ENCODE results near the gene LHX3.

The LHX3 gene

GRCh38 chr9:136235709-136236455 lies 31.0 kb upstream of the LHX3 start:
- DNase-seq (ENCODE audit: low spot score), result no peak
- no peak for TF ChIP-seq CTCF (IDR thresholded peaks at IDR 0.05)
- Histone ChIP-seq H3K4me3 (no peak overlapping the region), H3K27ac (no peak overlapping the region)

- H3K27ac ChIP-seq, result no peak overlapping the region
- H3K4me3 ChIP-seq, result no peak overlapping the region
- no peak for DNase-seq (ENCODE audit: low spot score)
- no peak for TF ChIP-seq CTCF (IDR thresholded peaks at IDR 0.05)
Observed at GRCh38 chr9:136235171-136235570, 30.2 kb upstream of the LHX3 start.

- Histone ChIP-seq H3K4me3 (no peak overlapping the region), H3K27ac (no peak overlapping the region)
- no peak for DNase-seq (ENCODE audit: low spot score)
- no peak for TF ChIP-seq CTCF (IDR thresholded peaks at IDR 0.05)
Observed at GRCh38 chr9:136234597-136234996, 29.7 kb upstream of the LHX3 start.

- TF ChIP-seq CTCF (IDR thresholded peaks at IDR 0.05), result no peak
- DNase-seq (ENCODE audit: low spot score), result no peak
Observed at GRCh38 chr9:136233868-136234267, 28.9 kb upstream of the LHX3 start.

GRCh38 chr9:136233411-136233810 lies 28.5 kb upstream of the LHX3 start:
- H3K27ac ChIP-seq, result no peak overlapping the region
- no peak for TF ChIP-seq CTCF (IDR thresholded peaks at IDR 0.05)
- no peak for DNase-seq (ENCODE audit: low spot score)
- no peak overlapping the region for H3K4me3 ChIP-seq

More at GRCh38 chr9:136233868-136234267, 28.9 kb upstream of the LHX3 start:
- H3K4me3 ChIP-seq, result no peak overlapping the region
- H3K27ac ChIP-seq, result no peak overlapping the region

- no peak for TF ChIP-seq CTCF (IDR thresholded peaks at IDR 0.05)
- Histone ChIP-seq H3K27ac (no peak overlapping the region), H3K4me3 (no peak overlapping the region)
- no peak for DNase-seq (ENCODE audit: low spot score)
Observed at GRCh38 chr9:136232969-136233368, 28.0 kb upstream of the LHX3 start.
